Mucosa of descending colon (tissue), 3 donors: ENCODE measurements around the gene SCCPDH. TPM values are rescaled to one million over a fixed set of nuclear protein-coding genes. Genes with fewer than 3 reads are reported as not detected.

Source experiments
- ATAC-seq: fragments of 200-7000 bp; cut with Tn5 transposase; one replicate; pipeline ENCODE4 v1.9.1; 2020; ENCODE audit warnings: mild to moderate bottlenecking, moderate library complexity
- DNase-seq, 3 donors: peaks; one replicate each; pipeline ENCODE4 v3.0.0-alpha.2; 2020
- H3K36me3 ChIP-seq: fragments of 200-600 bp; one replicate; pipeline ENCODE4 v1.8.0; 2021; ENCODE audit warnings: low read depth, mild to moderate bottlenecking
- H3K4me1 ChIP-seq: fragments of 200-600 bp; one replicate; pipeline ENCODE4 v1.8.0; 2021; ENCODE audit warnings: low read depth, mild to moderate bottlenecking
- H3K4me3 ChIP-seq: fragments of 200-600 bp; one replicate; pipeline ENCODE4 v1.8.0; 2021; ENCODE audit warnings: mild to moderate bottlenecking
- H3K9me3 ChIP-seq: fragments of 200-600 bp; one replicate; pipeline ENCODE4 v1.8.0; 2021; ENCODE audit warnings: mild to moderate bottlenecking
- intact Hi-C, 2 donors: fragments of 100-400 bp; cut with DNase I in 1 of 2; cut with micrococcal nuclease in 1 of 2; formaldehyde crosslinking; loops; one replicate each; pipeline versions ENCODE4 v1.11.0 to v1.11.1; 2022; cut with DNase I, micrococcal nuclease
- total RNA-seq, 3 donors: library from RNA; stranded (reverse); fragmentation: NEBNext Ultra II Directional in 2 of 3; extraction: Animal tissue kit (Norgen Biotek cat#: 25700) in 2 of 3; gene quantifications; one replicate each; pipeline versions ENCODE4 v1.2.1 to v1.2.4, GENCODE V29; 2021 to 2023
- TF ChIP-seq, protein P1 (sequence below): fragments of 200-600 bp; IDR thresholded peaks from one replicate; pipeline ENCODE4 v1.8.0; 2022; ENCODE audit warnings: antibody characterized with exemption, mild to moderate bottlenecking
- donor health status: DM: no; HTN: no; CAD: no; lungs with moderate emphysema.
- donor health status: DM: no; HTN: no; CAD: no.
- donor health status: DM: no; HTN: yes; CAD: no.

SCCPDH gene
- total RNA-seq, 3 donors from 2014 or later, result 15.5 to 31.5 (median 27.5) TPM

DNA sequence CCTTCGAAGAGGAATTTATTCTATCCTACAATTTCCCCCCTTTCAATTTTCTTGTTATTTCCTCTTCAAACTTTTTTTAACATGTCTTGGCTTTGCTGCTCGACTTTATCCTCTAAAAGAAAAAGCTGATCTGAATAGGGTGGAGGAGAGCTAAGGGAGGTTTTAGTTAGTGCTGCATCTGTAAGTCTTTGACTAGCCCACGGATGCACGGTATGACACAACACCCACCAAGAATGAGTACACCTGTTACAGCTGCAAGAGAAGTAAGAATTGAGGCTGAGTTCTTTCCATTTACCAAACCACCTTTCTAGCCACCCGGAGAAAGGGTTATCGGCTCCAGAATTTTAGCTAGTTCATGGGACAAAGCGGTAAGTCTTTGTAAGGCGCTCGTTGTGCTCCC is 23.8 kb downstream of the SCCPDH start:
- ATAC-seq (no peak), DNase-seq (no peak)
- no peak overlapping the region for H3K4me3 ChIP-seq
- intact Hi-C loops, result no loop called here
- H3K36me3 ChIP-seq, result no peaks in the 10 kb centered on the region
- H3K9me3 ChIP-seq, result no peaks in the 10 kb centered on the region
- TF ChIP-seq, protein P1, sequence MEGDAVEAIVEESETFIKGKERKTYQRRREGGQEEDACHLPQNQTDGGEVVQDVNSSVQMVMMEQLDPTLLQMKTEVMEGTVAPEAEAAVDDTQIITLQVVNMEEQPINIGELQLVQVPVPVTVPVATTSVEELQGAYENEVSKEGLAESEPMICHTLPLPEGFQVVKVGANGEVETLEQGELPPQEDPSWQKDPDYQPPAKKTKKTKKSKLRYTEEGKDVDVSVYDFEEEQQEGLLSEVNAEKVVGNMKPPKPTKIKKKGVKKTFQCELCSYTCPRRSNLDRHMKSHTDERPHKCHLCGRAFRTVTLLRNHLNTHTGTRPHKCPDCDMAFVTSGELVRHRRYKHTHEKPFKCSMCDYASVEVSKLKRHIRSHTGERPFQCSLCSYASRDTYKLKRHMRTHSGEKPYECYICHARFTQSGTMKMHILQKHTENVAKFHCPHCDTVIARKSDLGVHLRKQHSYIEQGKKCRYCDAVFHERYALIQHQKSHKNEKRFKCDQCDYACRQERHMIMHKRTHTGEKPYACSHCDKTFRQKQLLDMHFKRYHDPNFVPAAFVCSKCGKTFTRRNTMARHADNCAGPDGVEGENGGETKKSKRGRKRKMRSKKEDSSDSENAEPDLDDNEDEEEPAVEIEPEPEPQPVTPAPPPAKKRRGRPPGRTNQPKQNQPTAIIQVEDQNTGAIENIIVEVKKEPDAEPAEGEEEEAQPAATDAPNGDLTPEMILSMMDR, result no peak
- H3K4me1 ChIP-seq, result no peaks in the 10 kb centered on the region

- Histone ChIP-seq H3K4me1 (no peaks in the 10 kb centered on the region), H3K36me3 (no peaks in the 10 kb centered on the region), H3K4me3 (no peak overlapping the region), H3K9me3 (no peaks in the 10 kb centered on the region)
- ATAC-seq (no peak), DNase-seq (no peak)
- TF ChIP-seq, protein P1, result no peak
- intact Hi-C loops, result no loop called here
These were observed 24.7 kb downstream of the SCCPDH start for GRCh38 chr1:246748867-246749266.

- intact Hi-C loops, result loop anchor here in 1 of 2 donors (5.0 kb wide), 1 partner anchor 253 kb away; no protein-coding TSS in a partner anchor
- Histone ChIP-seq H3K36me3 (no peaks in the 10 kb centered on the region), H3K4me3 (no peak overlapping the region), H3K4me1 (no peaks in the 10 kb centered on the region), H3K9me3 (no peaks in the 10 kb centered on the region)
- DNase-seq (peak in 1 of 3 donors; percentile 23), ATAC-seq (no peak)
- TF ChIP-seq, protein P1, result no peak
These were observed 26.5 kb downstream of the SCCPDH start for GRCh38 chr1:246750752-246751151.

- H3K4me1 ChIP-seq, result no peaks in the 10 kb centered on the region
- intact Hi-C loops, result loop anchor here in 1 of 2 donors (5.0 kb wide), 1 partner anchor 257 kb away; no protein-coding TSS in a partner anchor
- H3K4me3 ChIP-seq, result no peak overlapping the region
- no peaks in the 10 kb centered on the region for H3K36me3 ChIP-seq
- TF ChIP-seq, protein P1, result peak; percentile 43
- H3K9me3 ChIP-seq, result no peaks in the 10 kb centered on the region
- ATAC-seq (peak; percentile 83), DNase-seq (peak in 2 of 3 donors; percentile 61 to 78)
These were observed 29.7 kb downstream of the SCCPDH start for GRCh38 chr1:246753670-246754535.

DNA sequence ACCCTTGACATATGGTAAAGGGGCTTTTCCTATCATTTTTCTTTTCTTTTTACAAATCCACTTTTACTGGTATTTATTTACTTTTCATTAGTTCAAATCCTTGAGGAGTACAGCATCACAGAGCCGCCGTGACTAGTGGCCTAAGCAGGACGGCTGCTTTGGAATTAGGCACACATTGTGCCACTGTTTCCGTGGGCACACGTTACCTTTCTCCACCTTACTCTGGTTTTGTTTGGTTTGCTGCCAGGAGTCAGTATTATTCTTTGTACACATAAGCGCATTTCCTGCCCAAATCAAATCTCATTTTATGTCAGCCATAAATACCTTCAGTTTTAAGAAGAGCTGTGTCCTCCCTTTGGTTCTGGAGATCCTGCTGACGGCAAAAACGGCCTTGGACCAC is 31.2 kb downstream of the SCCPDH start:
- Histone ChIP-seq H3K36me3 (no peaks in the 10 kb centered on the region), H3K9me3 (no peaks in the 10 kb centered on the region), H3K4me1 (no peaks in the 10 kb centered on the region), H3K4me3 (no peak overlapping the region)
- intact Hi-C loops, result no loop called here
- no peak for DNase-seq
- ATAC-seq, result peak; percentile 79
- TF ChIP-seq, protein P1, result no peak
